Osteocyte (in vitro differentiated cells): Measurements from ENCODE around the gene RIBC2. TPM values are rescaled to one million over a fixed set of nuclear protein-coding genes. Genes with fewer than 3 reads are reported as not detected.
A peak's percentile ranks its signal among the peaks of the same experiment; 100 is the strongest.

Experiments used
- DNase-seq: peaks from one replicate; pipeline ENCODE4 v3.0.0; 2021; ENCODE audit warnings: mixed read lengths; ENCODE audit not compliant: unreplicated experiment; ENCODE audit errors: extremely low spot score
- H3K27ac Mint-ChIP-seq: one replicate; pipeline ENCODE4 v1.8.0; 2021; ENCODE audit warnings: mild to moderate bottlenecking, mixed read lengths; ENCODE audit not compliant: unreplicated experiment
- H3K27me3 Mint-ChIP-seq: one replicate; pipeline ENCODE4 v1.8.0; 2021; ENCODE audit warnings: mixed read lengths; ENCODE audit not compliant: unreplicated experiment
- H3K36me3 Mint-ChIP-seq: one replicate; pipeline ENCODE4 v1.8.0; 2021; ENCODE audit warnings: mixed read lengths; ENCODE audit not compliant: unreplicated experiment
- H3K4me1 Mint-ChIP-seq: one replicate; pipeline ENCODE4 v1.8.0; 2021; ENCODE audit warnings: mixed read lengths; ENCODE audit not compliant: unreplicated experiment
- H3K4me3 Mint-ChIP-seq: one replicate; pipeline ENCODE4 v1.8.0; 2021; ENCODE audit warnings: mild to moderate bottlenecking, moderate library complexity, mixed read lengths; ENCODE audit not compliant: unreplicated experiment
- H3K9me3 Mint-ChIP-seq: one replicate; pipeline ENCODE4 v1.8.0; 2021; ENCODE audit warnings: mixed read lengths; ENCODE audit not compliant: unreplicated experiment
- CTCF ChIP-seq: fragments of 200-600 bp; sonication (generic); IDR thresholded peaks from 2 replicates; pipeline ENCODE4 v1.5.0; 2021; ENCODE audit warnings: antibody characterized with exemption, mild to moderate bottlenecking, moderate library complexity
- total RNA-seq: library from RNA; stranded (reverse); gene quantifications from 2 replicates; pipeline ENCODE4 v1.2.1, GENCODE V29; 2021

The RIBC2 gene
- total RNA-seq, 1 donor from 2014 or later, result 0.56 TPM

- H3K36me3 Mint-ChIP-seq, result no peaks in the 10 kb centered on the region
- no peak overlapping the region for H3K27ac Mint-ChIP-seq
- H3K27me3 Mint-ChIP-seq, result peaks cover 8% of the 10 kb centered on the region
- no peaks in the 10 kb centered on the region for H3K4me1 Mint-ChIP-seq
- no peak for TF ChIP-seq CTCF
- DNase-seq, result no peak
- no peak overlapping the region for H3K4me3 Mint-ChIP-seq
- H3K9me3 Mint-ChIP-seq, result peaks cover 12% of the 10 kb centered on the region
Observed at GRCh38 chr22:45428391-45429385, 15.2 kb downstream of the RIBC2 start.

DNA sequence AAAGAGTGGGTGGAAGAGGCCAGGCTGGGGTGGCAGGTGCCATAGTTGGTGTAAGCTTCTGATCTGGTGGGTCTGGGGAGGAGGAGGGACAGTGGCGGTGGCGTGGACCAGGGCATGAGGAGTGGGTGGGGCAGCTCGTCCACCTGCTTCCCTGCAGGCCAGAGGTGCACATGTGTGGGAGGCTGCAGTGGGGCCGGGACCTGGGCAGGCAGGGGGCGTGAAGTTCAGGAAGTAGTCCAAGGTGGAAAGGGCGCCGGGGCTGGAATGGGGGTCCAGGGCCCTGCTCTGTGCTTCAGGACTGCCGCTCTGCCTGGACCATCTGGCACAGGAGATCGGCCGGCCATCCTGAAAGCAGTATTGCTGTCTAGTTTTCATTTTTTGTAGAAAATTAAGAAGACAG, 15.9 kb downstream of the RIBC2 start:
- Mint-ChIP-seq H3K27ac (no peak overlapping the region), H3K36me3 (no peaks in the 10 kb centered on the region), H3K4me3 (no peak overlapping the region), H3K9me3 (peaks cover 12% of the 10 kb centered on the region), H3K4me1 (no peaks in the 10 kb centered on the region), H3K27me3 (peaks cover 8% of the 10 kb centered on the region)
- DNase-seq, result no peak
- TF ChIP-seq CTCF, result no peak

DNA sequence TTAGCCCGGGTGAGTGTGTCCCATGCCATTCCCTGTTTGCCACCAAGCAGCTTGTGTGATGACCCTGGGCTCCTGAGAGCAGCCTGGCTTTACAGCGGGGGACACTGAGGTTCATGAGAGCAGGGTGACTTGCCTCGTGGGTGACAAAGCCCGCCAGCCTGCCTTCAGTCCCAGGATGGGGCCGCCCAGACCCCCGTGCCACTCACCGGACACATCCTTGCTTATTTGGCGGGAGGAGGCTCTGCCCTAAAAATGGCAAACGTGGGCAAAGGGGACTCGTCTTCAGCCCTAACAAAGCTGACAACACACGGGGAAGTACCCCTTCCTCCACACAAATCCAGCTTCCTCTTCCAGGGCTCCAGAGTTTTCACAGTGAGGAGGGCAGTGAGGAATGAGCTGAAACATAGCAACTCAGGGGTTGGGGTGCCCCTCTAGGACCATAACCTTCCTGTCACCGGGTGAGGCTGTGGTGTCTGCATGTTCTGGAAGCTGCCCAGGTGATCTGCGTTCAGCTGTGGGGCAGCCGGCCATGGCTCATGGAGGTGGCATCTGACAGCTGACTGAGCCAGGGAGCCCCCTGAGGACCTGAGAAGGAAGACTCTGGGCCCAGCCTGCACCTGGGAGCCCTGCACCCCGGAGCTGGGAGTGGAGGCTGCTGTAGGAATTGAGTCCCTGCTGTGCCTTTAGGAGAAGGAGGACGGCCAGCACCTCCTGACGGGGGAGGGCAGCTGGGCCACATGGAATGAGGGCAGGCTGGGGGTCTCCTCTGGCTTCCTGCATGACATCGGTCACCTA, 16.7 kb downstream of the RIBC2 start:
- no peaks in the 10 kb centered on the region for H3K36me3 Mint-ChIP-seq
- H3K4me3 Mint-ChIP-seq, result no peak overlapping the region
- TF ChIP-seq CTCF, result no peak
- peaks cover 8% of the 10 kb centered on the region for H3K27me3 Mint-ChIP-seq
- no peak for DNase-seq
- H3K27ac Mint-ChIP-seq, result no peak overlapping the region
- H3K9me3 Mint-ChIP-seq, result peaks cover 12% of the 10 kb centered on the region
- H3K4me1 Mint-ChIP-seq, result no peaks in the 10 kb centered on the region

GRCh38 chr22:45430871-45431270, 17.4 kb downstream of the RIBC2 start:
- no peak for TF ChIP-seq CTCF

DNA sequence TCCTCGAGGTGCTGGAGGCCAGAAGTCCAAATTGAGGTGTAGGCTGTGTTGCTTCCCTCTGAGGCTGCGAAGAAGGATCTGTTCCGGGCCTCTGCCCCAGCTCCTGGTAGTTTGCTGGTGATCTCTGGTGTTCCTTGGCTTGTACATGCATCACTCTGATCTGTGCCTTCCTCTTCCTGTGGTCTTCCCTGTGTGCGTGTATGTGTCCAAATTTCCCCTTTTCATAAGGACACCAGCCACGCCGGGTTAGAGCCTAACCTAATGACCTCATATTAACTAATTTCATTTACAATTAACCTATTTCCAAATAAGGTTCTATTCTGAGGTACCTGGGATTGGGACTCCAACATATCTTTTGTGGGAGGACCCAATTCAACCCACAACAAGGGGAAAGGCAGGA, 21.5 kb downstream of the RIBC2 start:
- peak overlapping the region; percentile 57 for H3K27ac Mint-ChIP-seq
- H3K4me3 Mint-ChIP-seq, result no peak overlapping the region
- DNase-seq, result no peak
- H3K9me3 Mint-ChIP-seq, result no peaks in the 10 kb centered on the region
- H3K36me3 Mint-ChIP-seq, result no peaks in the 10 kb centered on the region
- no peak for TF ChIP-seq CTCF
- H3K4me1 Mint-ChIP-seq, result peaks cover 7% of the 10 kb centered on the region
- no peaks in the 10 kb centered on the region for H3K27me3 Mint-ChIP-seq

More at GRCh38 chr22:45430871-45431270, 17.4 kb downstream of the RIBC2 start:
- Mint-ChIP-seq H3K27me3 (peaks cover 8% of the 10 kb centered on the region), H3K4me3 (no peak overlapping the region), H3K9me3 (peaks cover 12% of the 10 kb centered on the region), H3K4me1 (peaks cover 7% of the 10 kb centered on the region), H3K27ac (no peak overlapping the region), H3K36me3 (no peaks in the 10 kb centered on the region)
- no peak for DNase-seq
